Upper lobe of left lung (tissue), 4 donors: ENCODE data around the gene KBTBD13.

Source experiments
- CTCF ChIP-seq, 6 experiments: fragments of 450-650 bp in 4 of 6; fragments of 200-600 bp in 2 of 6; sonication (generic) in 2 of 6; IDR thresholded peaks; one replicate each; pipeline ENCODE4 v1.5.1; 2016 to 2019; ENCODE audit warnings: antibody characterized with exemption in 6 of 6
- EP300 ChIP-seq, 4 donors: sonication (generic); formaldehyde crosslinking; IDR thresholded peaks; one replicate each; pipeline ENCODE4 v1.5.1; 2017; ENCODE audit warnings: antibody characterized with exemption in 4 of 4, control low read depth in 2 of 4
- POLR2A ChIP-seq, 4 donors: fragments of 450-650 bp; IDR thresholded peaks; one replicate each; pipeline ENCODE4 v1.5.1; 2016 to 2017; ENCODE audit warnings: antibody characterized with exemption in 4 of 4, mild to moderate bottlenecking in 2 of 4
- POLR2AphosphoS5 ChIP-seq, 2 donors: sonication (generic); formaldehyde crosslinking; IDR thresholded peaks; one replicate each; pipeline ENCODE4 v1.5.1; 2017; ENCODE audit warnings: antibody characterized with exemption in 2 of 2

GRCh38 chr15:65066635-65067316 lies 9.8 kb upstream of the KBTBD13 start:
- no peak for TF ChIP-seq EP300 (IDR thresholded peaks at IDR 0.05)
- no peak for TF ChIP-seq POLR2AphosphoS5 (IDR thresholded peaks at IDR 0.05)
- TF ChIP-seq CTCF (IDR thresholded peaks at IDR 0.05), result no peak
- no peak for TF ChIP-seq POLR2A (IDR thresholded peaks at IDR 0.05)
